IPS-20b (cell line): ENCODE data around the gene NLGN1.

Experiments
- H3K27ac ChIP-seq: one replicate; pipeline ENCODE4 v1.5.1; 2013; ENCODE audit warnings: low read length
- H3K27me3 ChIP-seq: 2 replicates; pipeline ENCODE4 v1.6.1; 2013; ENCODE audit warnings: mild to moderate bottlenecking, low read length, inconsistent platforms; ENCODE audit not compliant: insufficient read depth
- H3K36me3 ChIP-seq: 2 replicates; pipeline ENCODE4 v1.6.1; 2013; ENCODE audit warnings: low read depth, mild to moderate bottlenecking, inconsistent platforms, low read length, moderate library complexity; ENCODE audit not compliant: insufficient read depth
- H3K4me1 ChIP-seq: 2 replicates; pipeline ENCODE4 v1.6.1; 2013; ENCODE audit warnings: mild to moderate bottlenecking, control low read depth, inconsistent platforms, low read length, moderate library complexity; ENCODE audit not compliant: insufficient read depth
- H3K4me3 ChIP-seq: 2 replicates; pipeline ENCODE4 v1.5.1; 2013; ENCODE audit warnings: mild to moderate bottlenecking, low read length, inconsistent platforms
- H3K9ac ChIP-seq: 2 replicates; pipeline ENCODE4 v1.6.1; 2013; ENCODE audit warnings: low read depth, mild to moderate bottlenecking, inconsistent platforms, low read length, moderate library complexity
- H3K9me3 ChIP-seq: 2 replicates; pipeline ENCODE4 v1.6.1; 2013; ENCODE audit warnings: mild to moderate bottlenecking, low read depth, low read length, inconsistent platforms; ENCODE audit not compliant: insufficient read depth

The NLGN1 gene

GRCh38 chr3:173615661-173616060, 218.1 kb downstream of the NLGN1 start:
- H3K27ac ChIP-seq, result no peak overlapping the region
- H3K36me3 ChIP-seq, result no peaks in the 10 kb centered on the region
- 0 out of 2 replicates have a peak, but pooled peaks cover 3% of the 10 kb centered on the region for H3K4me1 ChIP-seq
- no peak overlapping the region for H3K4me3 ChIP-seq
- no peaks in the 10 kb centered on the region for H3K9me3 ChIP-seq
- no peaks in the 10 kb centered on the region for H3K27me3 ChIP-seq
- H3K9ac ChIP-seq, result no peak overlapping the region

DNA sequence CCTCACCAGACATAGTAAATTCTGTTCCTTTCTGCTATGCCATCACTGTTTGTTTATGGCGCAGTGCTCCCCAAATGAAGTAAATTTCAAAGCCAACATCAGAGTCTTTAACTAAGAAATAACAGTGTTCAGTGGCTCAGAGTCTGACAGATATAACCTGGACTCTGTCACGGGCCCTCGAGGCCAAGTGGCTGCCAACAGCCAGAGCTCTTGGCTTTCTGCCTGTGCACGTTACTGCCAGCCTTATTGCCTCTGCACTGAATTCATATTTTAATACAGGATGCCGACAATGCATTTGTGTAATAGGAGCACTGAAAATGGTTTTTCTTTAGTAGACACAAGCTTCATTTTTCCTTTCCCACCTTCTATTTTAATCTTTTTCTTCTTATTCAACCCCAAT, 219.9 kb downstream of the NLGN1 start:
- Histone ChIP-seq H3K4me1 (0 out of 2 replicates have a peak, but pooled peaks cover under 1% of the 10 kb centered on the region), H3K9ac (no peak overlapping the region), H3K9me3 (no peaks in the 10 kb centered on the region), H3K27me3 (no peaks in the 10 kb centered on the region), H3K36me3 (no peaks in the 10 kb centered on the region), H3K27ac (no peak overlapping the region), H3K4me3 (no peak overlapping the region)

- H3K4me3 ChIP-seq, result no peak overlapping the region
- no peaks in the 10 kb centered on the region for H3K27me3 ChIP-seq
- H3K9ac ChIP-seq, result no peak overlapping the region
- H3K27ac ChIP-seq, result no peak overlapping the region
- H3K4me1 ChIP-seq, result no peaks in the 10 kb centered on the region
- H3K9me3 ChIP-seq, result no peaks in the 10 kb centered on the region
- no peaks in the 10 kb centered on the region for H3K36me3 ChIP-seq
Observed at GRCh38 chr3:173618148-173618547, 220.6 kb downstream of the NLGN1 start.

DNA sequence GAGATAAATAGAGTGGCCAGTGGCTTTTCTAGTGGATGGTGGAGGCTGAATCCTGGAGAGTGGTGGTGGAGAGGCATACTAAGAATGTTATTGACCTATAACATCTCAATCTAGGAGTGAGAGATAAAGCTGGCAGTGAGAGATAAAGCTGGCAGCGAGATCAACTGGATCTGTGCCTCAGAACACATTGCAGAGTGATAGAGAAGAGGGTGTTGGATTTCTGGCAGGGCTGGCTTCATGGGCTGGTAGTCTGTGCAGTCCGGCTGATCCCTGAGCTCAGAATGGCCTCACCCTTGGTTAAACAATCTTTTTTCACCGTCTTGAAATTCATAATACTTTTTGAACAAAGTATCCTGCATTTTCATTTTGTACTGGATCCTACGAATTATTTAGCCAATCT, 221.2 kb downstream of the NLGN1 start:
- Histone ChIP-seq H3K27me3 (no peaks in the 10 kb centered on the region), H3K4me1 (no peaks in the 10 kb centered on the region), H3K9ac (no peak overlapping the region), H3K36me3 (no peaks in the 10 kb centered on the region), H3K27ac (no peak overlapping the region), H3K9me3 (no peaks in the 10 kb centered on the region), H3K4me3 (no peak overlapping the region)

- Histone ChIP-seq H3K9me3 (no peaks in the 10 kb centered on the region), H3K4me3 (no peak overlapping the region), H3K27me3 (no peaks in the 10 kb centered on the region), H3K4me1 (no peaks in the 10 kb centered on the region), H3K9ac (no peak overlapping the region), H3K27ac (no peak overlapping the region), H3K36me3 (no peaks in the 10 kb centered on the region)
Observed at GRCh38 chr3:173622166-173622565, 224.6 kb downstream of the NLGN1 start.

GRCh38 chr3:173624086-173624485, 226.5 kb downstream of the NLGN1 start:
- H3K9me3 ChIP-seq, result no peaks in the 10 kb centered on the region
- no peaks in the 10 kb centered on the region for H3K36me3 ChIP-seq
- H3K4me1 ChIP-seq, result no peaks in the 10 kb centered on the region
- H3K27me3 ChIP-seq, result no peaks in the 10 kb centered on the region
- H3K9ac ChIP-seq, result no peak overlapping the region
- no peak overlapping the region for H3K27ac ChIP-seq
- H3K4me3 ChIP-seq, result no peak overlapping the region

GRCh38 chr3:173630849-173631248, 233.3 kb downstream of the NLGN1 start:
- H3K9me3 ChIP-seq, result no peaks in the 10 kb centered on the region
- H3K27ac ChIP-seq, result no peak overlapping the region
- H3K36me3 ChIP-seq, result no peaks in the 10 kb centered on the region
- H3K4me1 ChIP-seq, result no peaks in the 10 kb centered on the region
- H3K27me3 ChIP-seq, result no peaks in the 10 kb centered on the region
- H3K4me3 ChIP-seq, result no peak overlapping the region
- H3K9ac ChIP-seq, result no peak overlapping the region

- Histone ChIP-seq H3K9me3 (no peaks in the 10 kb centered on the region), H3K27me3 (no peaks in the 10 kb centered on the region), H3K4me1 (no peaks in the 10 kb centered on the region), H3K9ac (no peak overlapping the region), H3K4me3 (no peak overlapping the region), H3K36me3 (no peaks in the 10 kb centered on the region), H3K27ac (no peak overlapping the region)
Observed at GRCh38 chr3:173632945-173633344, 235.4 kb downstream of the NLGN1 start.

DNA sequence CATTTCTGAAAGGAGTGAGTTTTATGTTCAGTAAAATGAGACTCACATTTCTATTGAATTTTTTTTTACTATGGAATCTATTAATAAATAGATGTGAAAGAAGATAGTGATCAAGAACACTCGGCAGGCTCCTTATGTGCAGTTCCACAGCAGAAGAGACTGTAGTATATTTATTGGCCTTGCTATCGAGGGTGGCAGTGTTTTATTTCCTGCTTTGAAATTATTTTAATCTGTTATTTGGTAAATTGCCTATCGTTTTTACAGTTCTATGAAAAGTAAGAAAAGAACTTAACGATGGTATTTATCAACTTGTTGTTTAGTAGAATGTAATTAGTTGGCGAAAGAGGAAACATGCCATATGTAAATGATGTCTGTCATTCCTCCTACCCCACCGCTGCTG, 238.3 kb downstream of the NLGN1 start:
- Histone ChIP-seq H3K27me3 (no peaks in the 10 kb centered on the region), H3K36me3 (no peaks in the 10 kb centered on the region), H3K4me3 (no peak overlapping the region), H3K9me3 (no peaks in the 10 kb centered on the region), H3K4me1 (no peaks in the 10 kb centered on the region), H3K9ac (no peak overlapping the region), H3K27ac (no peak overlapping the region)

DNA sequence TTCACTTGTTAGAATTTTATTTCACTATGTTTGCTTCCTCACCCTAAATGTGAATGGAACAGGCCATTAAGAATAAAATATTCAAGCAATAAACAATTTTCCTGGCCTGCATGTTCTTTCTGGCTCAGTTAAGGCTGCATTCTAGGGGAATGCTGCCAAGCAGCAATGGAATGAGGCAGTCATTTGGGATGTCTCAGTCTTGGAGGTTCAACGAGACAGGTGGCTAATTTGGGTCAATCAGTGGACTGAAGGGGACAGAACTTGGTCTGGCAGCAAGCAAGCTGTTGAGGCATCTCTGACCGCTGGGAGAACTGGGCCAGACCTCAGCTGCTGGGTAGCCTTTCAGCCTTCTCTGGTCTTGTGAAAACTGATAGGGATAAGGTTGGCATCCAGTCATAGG, 241.6 kb downstream of the NLGN1 start:
- H3K27ac ChIP-seq, result no peak overlapping the region
- no peaks in the 10 kb centered on the region for H3K9me3 ChIP-seq
- no peaks in the 10 kb centered on the region for H3K4me1 ChIP-seq
- H3K27me3 ChIP-seq, result no peaks in the 10 kb centered on the region
- no peaks in the 10 kb centered on the region for H3K36me3 ChIP-seq
- H3K9ac ChIP-seq, result no peak overlapping the region
- H3K4me3 ChIP-seq, result no peak overlapping the region

- H3K9me3 ChIP-seq, result no peaks in the 10 kb centered on the region
- H3K36me3 ChIP-seq, result no peaks in the 10 kb centered on the region
- H3K27me3 ChIP-seq, result no peaks in the 10 kb centered on the region
- H3K4me3 ChIP-seq, result no peak overlapping the region
- no peak overlapping the region for H3K9ac ChIP-seq
- no peaks in the 10 kb centered on the region for H3K4me1 ChIP-seq
- H3K27ac ChIP-seq, result no peak overlapping the region
Observed at GRCh38 chr3:173641696-173642095, 244.2 kb downstream of the NLGN1 start.

GRCh38 chr3:173644086-173645082, 246.8 kb downstream of the NLGN1 start:
- no peak overlapping the region for H3K4me3 ChIP-seq
- H3K27ac ChIP-seq, result no peak overlapping the region
- no peaks in the 10 kb centered on the region for H3K9me3 ChIP-seq
- no peaks in the 10 kb centered on the region for H3K27me3 ChIP-seq
- no peak overlapping the region for H3K9ac ChIP-seq
- H3K36me3 ChIP-seq, result no peaks in the 10 kb centered on the region
- no peaks in the 10 kb centered on the region; the same call in none of the 2 replicates for H3K4me1 ChIP-seq
